CD8-positive, alpha-beta memory T cell (primary cell): ENCODE data around the gene MYMK. TPM values are rescaled to one million over a fixed set of nuclear protein-coding genes. Genes with fewer than 3 reads are reported as not detected.

Experiments used
- CTCF ChIA-PET: fragments of 350-600 bp; sonication (Branson Sonifier 250); formaldehyde crosslinking; loops from one replicate; lab custom pipeline; 2021; ENCODE audit warnings: antibody characterized with exemption; lab: Charles Lee
- POLR2A ChIA-PET: fragments of 350-600 bp; sonication (Branson Sonifier 250); formaldehyde crosslinking; loops from one replicate; lab custom pipeline; 2021; ENCODE audit warnings: antibody characterized with exemption; lab: Charles Lee
- DNase-seq, 5 donors: peaks; one replicate each; pipeline versions ENCODE4 v3.0.0 to v3.0.0-alpha.2; 2020 to 2022; ENCODE audit warnings: mixed read lengths in 1 of 5
- H3K27ac ChIP-seq: one replicate; pipeline ENCODE4 v1.7.0; 2013; ENCODE audit warnings: low read depth, mild to moderate bottlenecking, low read length, moderate library complexity
- H3K27me3 ChIP-seq: 2 replicates; pipeline ENCODE4 v1.7.0; 2013; ENCODE audit warnings: low read length, mild to moderate bottlenecking; ENCODE audit not compliant: insufficient read depth, poor library complexity, severe bottlenecking
- H3K36me3 ChIP-seq: 2 replicates; pipeline ENCODE4 v1.7.0; 2013; ENCODE audit warnings: mild to moderate bottlenecking, low read length, moderate library complexity; ENCODE audit not compliant: insufficient read depth
- H3K4me1 ChIP-seq: 2 replicates; pipeline ENCODE4 v1.7.0; 2013; ENCODE audit warnings: mild to moderate bottlenecking, low read length, moderate library complexity; ENCODE audit not compliant: insufficient read depth
- H3K4me3 ChIP-seq: 2 replicates; pipeline ENCODE4 v1.7.0; 2013; ENCODE audit warnings: mild to moderate bottlenecking, low read length
- H3K9me3 ChIP-seq: 2 replicates; pipeline ENCODE4 v1.7.0; 2013; ENCODE audit warnings: mild to moderate bottlenecking, low read length
- H3K27ac Mint-ChIP-seq, 8 donors: one replicate each; pipeline ENCODE4 v1.8.0; 2020 to 2021; ENCODE audit warnings: mixed read lengths in 8 of 8, mild to moderate bottlenecking in 6 of 8, inconsistent platforms in 3 of 8, moderate library complexity in 3 of 8
- H3K27me3 Mint-ChIP-seq, 2 donors: one replicate each; pipeline ENCODE4 v1.8.0; 2020 to 2021; ENCODE audit warnings: mixed read lengths in 2 of 2, mild to moderate bottlenecking in 1 of 2, moderate library complexity in 1 of 2
- H3K36me3 Mint-ChIP-seq, 3 donors: one replicate each; pipeline ENCODE4 v1.8.0; 2020 to 2021; ENCODE audit warnings: mixed read lengths in 3 of 3, inconsistent platforms in 1 of 3, mild to moderate bottlenecking in 1 of 3
- H3K4me1 Mint-ChIP-seq, 3 donors: one replicate each; pipeline ENCODE4 v1.8.0; 2020 to 2021; ENCODE audit warnings: mixed read lengths in 3 of 3, inconsistent platforms in 1 of 3, mild to moderate bottlenecking in 1 of 3
- H3K4me3 Mint-ChIP-seq, 7 donors: one replicate each; pipeline ENCODE4 v1.8.0; 2020 to 2021; ENCODE audit warnings: mixed read lengths in 7 of 7, mild to moderate bottlenecking in 6 of 7, moderate library complexity in 4 of 7, inconsistent platforms in 2 of 7
- H3K9me3 Mint-ChIP-seq, 5 donors: one replicate each; pipeline ENCODE4 v1.8.0; 2020 to 2022; ENCODE audit warnings: mixed read lengths in 5 of 5, mild to moderate bottlenecking in 3 of 5, moderate library complexity in 2 of 5, inconsistent platforms in 1 of 5
- polyA plus RNA-seq: library from polyadenylated mRNA; unstranded; fragments of 300-500 nt; fragmentation: Illumina TruSeq; gene quantifications from one replicate; pipeline ENCODE4 v1.2.3, GENCODE V29; 2021
- total RNA-seq, 2 experiments: library from RNA; stranded (reverse); gene quantifications; one replicate each; pipeline ENCODE4 v1.2.3, GENCODE V29; 2021

The MYMK gene
- total and polyA plus RNA-seq, 3 experiments from 2014 or later: not detected

- POLR2A ChIA-PET: no interaction called here
- H3K4me1 ChIP-seq: no peaks in the 10 kb centered on the region
- Mint-ChIP-seq H3K4me1 (no peaks in the 10 kb centered on the region), H3K4me3 (no peak overlapping the region), H3K27ac (no peak overlapping the region), H3K27me3 (peaks cover 3 to 17% of the 10 kb centered on the region in 2 donors), H3K9me3 (no peaks in the 10 kb centered on the region), H3K36me3 (no peaks in the 10 kb centered on the region)
- no peaks in the 10 kb centered on the region for H3K27me3 ChIP-seq
- H3K27ac ChIP-seq: no peak overlapping the region
- CTCF ChIA-PET: no interaction called here
- H3K9me3 ChIP-seq: no peaks in the 10 kb centered on the region
- no peaks in the 10 kb centered on the region for H3K36me3 ChIP-seq
- no peak overlapping the region for H3K4me3 ChIP-seq
- no peak for DNase-seq
These were observed 2.5 kb downstream of the MYMK start for GRCh38 chr9:133522073-133522910.

GRCh38 chr9:133521122-133522072 is 3.4 kb downstream of the MYMK start:
- Mint-ChIP-seq H3K36me3 (no peaks in the 10 kb centered on the region), H3K27me3 (peaks cover 5 to 12% of the 10 kb centered on the region in 2 donors), H3K9me3 (no peaks in the 10 kb centered on the region), H3K4me3 (no peak overlapping the region), H3K27ac (peak overlapping the region in 1 of 8 donors; percentile 92), H3K4me1 (no peaks in the 10 kb centered on the region)
- Histone ChIP-seq H3K36me3 (no peaks in the 10 kb centered on the region), H3K27me3 (no peaks in the 10 kb centered on the region), H3K4me3 (no peak overlapping the region), H3K4me1 (no peaks in the 10 kb centered on the region), H3K27ac (no peak overlapping the region), H3K9me3 (no peaks in the 10 kb centered on the region)
- ChIA-PET CTCF (no interaction called here), POLR2A (no interaction called here)
- no peak for DNase-seq

- peaks cover 5 to 13% of the 10 kb centered on the region in 2 donors for H3K27me3 Mint-ChIP-seq
- H3K27ac ChIP-seq: no peak overlapping the region
- H3K9me3 Mint-ChIP-seq: no peaks in the 10 kb centered on the region
- H3K36me3 ChIP-seq: no peaks in the 10 kb centered on the region
- no peaks in the 10 kb centered on the region for H3K27me3 ChIP-seq
- no peak overlapping the region for H3K4me3 Mint-ChIP-seq
- H3K36me3 Mint-ChIP-seq: no peaks in the 10 kb centered on the region
- CTCF ChIA-PET: interaction anchor here (1.2 kb wide), 1 partner anchor 9 kb away, joined by 4 read pairs; no protein-coding TSS in a partner anchor
- DNase-seq: no peak
- H3K4me3 ChIP-seq: no peak overlapping the region
- H3K9me3 ChIP-seq: no peaks in the 10 kb centered on the region
- H3K27ac Mint-ChIP-seq: no peak overlapping the region
- POLR2A ChIA-PET: no interaction called here
- H3K4me1 Mint-ChIP-seq: no peaks in the 10 kb centered on the region
- H3K4me1 ChIP-seq: no peaks in the 10 kb centered on the region
These were observed 4.5 kb downstream of the MYMK start for GRCh38 chr9:133520121-133520835.

- no peak overlapping the region for H3K4me3 ChIP-seq
- no peaks in the 10 kb centered on the region for H3K36me3 ChIP-seq
- no peaks in the 10 kb centered on the region for H3K36me3 Mint-ChIP-seq
- ChIA-PET POLR2A (no interaction called here), CTCF (interaction anchor here (1.2 kb wide), 1 partner anchor 9 kb away, joined by 4 read pairs; no protein-coding TSS in a partner anchor)
- no peak for DNase-seq
- H3K9me3 ChIP-seq: no peaks in the 10 kb centered on the region
- H3K4me1 Mint-ChIP-seq: no peaks in the 10 kb centered on the region
- peaks cover 5 to 13% of the 10 kb centered on the region in 2 donors for H3K27me3 Mint-ChIP-seq
- no peaks in the 10 kb centered on the region for H3K27me3 ChIP-seq
- no peaks in the 10 kb centered on the region for H3K4me1 ChIP-seq
- no peaks in the 10 kb centered on the region for H3K9me3 Mint-ChIP-seq
- no peak overlapping the region for H3K4me3 Mint-ChIP-seq
- H3K27ac ChIP-seq: no peak overlapping the region
- no peak overlapping the region for H3K27ac Mint-ChIP-seq
These were observed 5.1 kb downstream of the MYMK start for GRCh38 chr9:133519693-133520092.

GRCh38 chr9:133518706-133519449 is 5.9 kb downstream of the MYMK start:
- ChIA-PET CTCF (no interaction called here), POLR2A (no interaction called here)
- H3K36me3 ChIP-seq: no peaks in the 10 kb centered on the region
- no peaks in the 10 kb centered on the region for H3K9me3 ChIP-seq
- Mint-ChIP-seq H3K27me3 (peaks cover 5 to 13% of the 10 kb centered on the region in 2 donors), H3K9me3 (no peaks in the 10 kb centered on the region), H3K4me3 (no peak overlapping the region), H3K4me1 (no peaks in the 10 kb centered on the region), H3K27ac (no peak overlapping the region), H3K36me3 (no peaks in the 10 kb centered on the region)
- no peak for DNase-seq
- no peak overlapping the region for H3K27ac ChIP-seq
- H3K27me3 ChIP-seq: no peaks in the 10 kb centered on the region
- H3K4me1 ChIP-seq: no peaks in the 10 kb centered on the region
- no peak overlapping the region for H3K4me3 ChIP-seq

- Histone ChIP-seq H3K9me3 (no peaks in the 10 kb centered on the region), H3K27ac (no peak overlapping the region), H3K4me3 (no peak overlapping the region), H3K36me3 (no peaks in the 10 kb centered on the region), H3K4me1 (no peaks in the 10 kb centered on the region), H3K27me3 (no peaks in the 10 kb centered on the region)
- Mint-ChIP-seq H3K27me3 (peaks cover 5 to 13% of the 10 kb centered on the region in 2 donors), H3K4me3 (no peak overlapping the region), H3K4me1 (no peaks in the 10 kb centered on the region), H3K36me3 (no peaks in the 10 kb centered on the region), H3K9me3 (no peaks in the 10 kb centered on the region), H3K27ac (no peak overlapping the region)
- ChIA-PET CTCF (no interaction called here), POLR2A (no interaction called here)
- no peak for DNase-seq
These were observed 6.6 kb downstream of the MYMK start for GRCh38 chr9:133518200-133518599.

GRCh38 chr9:133517711-133518110 is 7.0 kb downstream of the MYMK start:
- Histone ChIP-seq H3K27me3 (no peaks in the 10 kb centered on the region), H3K4me3 (no peak overlapping the region), H3K36me3 (no peaks in the 10 kb centered on the region), H3K4me1 (no peaks in the 10 kb centered on the region), H3K9me3 (no peaks in the 10 kb centered on the region), H3K27ac (no peak overlapping the region)
- POLR2A ChIA-PET: no interaction called here
- no peaks in the 10 kb centered on the region for H3K9me3 Mint-ChIP-seq
- no peak for DNase-seq
- H3K36me3 Mint-ChIP-seq: no peaks in the 10 kb centered on the region
- CTCF ChIA-PET: no interaction called here
- no peak overlapping the region for H3K27ac Mint-ChIP-seq
- no peak overlapping the region for H3K4me3 Mint-ChIP-seq
- no peaks in the 10 kb centered on the region for H3K4me1 Mint-ChIP-seq
- H3K27me3 Mint-ChIP-seq: peaks cover 5 to 13% of the 10 kb centered on the region in 2 donors
